Measurements from ENCODE around the gene METTL16.
A peak's percentile ranks its signal among the peaks of the same experiment; 100 is the strongest.

The METTL16 gene

DNA sequence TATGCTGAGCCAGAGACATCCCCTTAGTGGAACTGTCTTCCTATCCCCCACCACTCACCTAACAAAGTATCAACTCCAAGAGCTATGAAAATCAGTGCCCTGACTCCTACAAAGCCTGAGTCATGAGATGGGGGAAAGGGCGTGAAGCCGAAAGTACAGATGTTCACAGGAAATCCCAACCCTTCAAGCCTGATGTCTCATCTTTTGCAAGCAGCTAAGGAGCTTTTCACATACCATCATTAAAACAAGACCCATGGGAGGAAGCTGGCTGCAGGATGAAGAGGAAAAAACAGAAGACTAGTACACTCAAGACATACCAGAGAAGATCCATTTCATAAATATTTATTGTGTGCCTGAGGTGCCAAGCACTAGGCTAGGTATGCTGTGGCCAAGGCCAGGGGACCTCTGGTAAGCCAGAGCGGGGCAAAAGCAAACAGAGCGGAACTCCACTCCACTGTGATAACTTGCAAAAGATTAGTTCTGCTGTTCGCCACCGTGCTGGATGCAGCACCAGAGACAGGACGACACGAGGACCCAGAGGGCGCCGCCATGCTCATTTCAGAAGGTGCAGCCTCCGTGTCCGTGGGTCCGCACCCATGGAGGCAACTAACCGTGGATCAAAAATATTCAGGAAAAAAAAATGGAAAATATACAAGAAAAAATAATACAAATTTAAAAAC lies 106.3 kb downstream of the METTL16 start:
- Histone ChIP-seq H3K9ac (peak overlapping the region; percentile 16; the same call in 1 of the 2 replicates), H3K9me3 (no peaks in the 10 kb centered on the region), H3K4me3 (peak overlapping the region; percentile 1; the same call in 1 of the 2 replicates), H3K4me1 (peaks cover 55% of the 10 kb centered on the region), H3K27me3 (no peaks in the 10 kb centered on the region), H3K36me3 (peaks cover 14% of the 10 kb centered on the region; the same call in 1 of the 2 replicates), H3K4me2 (peak overlapping the region; percentile 92), H4K20me1 (peaks cover 2% of the 10 kb centered on the region; the same call in 1 of the 2 replicates), H3K27ac (peak overlapping the region; percentile 16)
- TF ChIP-seq Cebpa-rat (IDR thresholded peaks at IDR 0.05) = no peak

DNA sequence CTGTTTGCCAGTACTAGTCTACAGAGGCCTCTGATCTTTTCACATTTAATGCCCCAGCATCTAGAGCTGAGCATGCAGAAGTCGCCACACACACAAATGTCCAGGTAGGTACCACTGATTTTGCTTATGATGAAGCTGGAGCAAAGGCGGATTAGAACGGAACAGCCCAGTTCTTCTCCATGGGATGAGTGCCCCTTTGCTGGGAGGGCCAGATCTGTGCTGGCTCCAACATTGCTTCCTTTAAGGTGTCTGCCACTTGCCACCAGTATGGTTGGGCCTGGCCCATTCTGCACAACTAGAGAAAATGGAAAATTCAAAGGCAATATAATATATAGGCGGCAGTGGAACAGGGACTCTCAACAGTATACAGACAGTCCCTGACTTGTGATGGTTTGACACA lies 108.6 kb downstream of the METTL16 start:
- peak overlapping the region; percentile 92 for H3K4me2 ChIP-seq
- no peak for TF ChIP-seq Cebpa-rat (IDR thresholded peaks at IDR 0.05)
- H3K4me3 ChIP-seq = no peak overlapping the region

DNA sequence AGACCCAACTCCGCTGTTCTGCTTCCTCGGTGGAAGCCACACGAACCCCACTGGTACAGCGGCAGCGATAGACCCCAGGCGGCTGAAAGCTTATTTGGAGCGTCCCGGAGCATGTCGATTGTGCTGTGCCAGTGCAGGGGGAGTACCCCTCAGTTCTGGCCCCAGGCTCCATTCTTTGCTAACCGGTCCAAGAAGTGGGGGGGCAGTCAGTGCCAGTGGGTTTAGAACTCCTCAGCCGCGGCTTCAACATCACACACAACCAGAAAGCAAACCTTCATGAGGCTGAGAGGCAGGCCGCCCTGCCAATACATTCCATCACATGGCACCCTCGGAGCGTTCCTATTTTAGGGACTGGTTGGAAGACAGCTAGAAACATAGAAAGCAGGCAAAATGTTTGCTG lies 109.1 kb downstream of the METTL16 start:
- peak overlapping the region; percentile 84 for H3K4me3 ChIP-seq
- peak overlapping the region; percentile 76 for H3K9ac ChIP-seq
- H4K20me1 ChIP-seq = peaks cover 24% of the 10 kb centered on the region
- peak overlapping the region; percentile 92 for H3K4me2 ChIP-seq
- H3K27ac ChIP-seq = peak overlapping the region; percentile 97
- no peak for TF ChIP-seq Cebpa-rat (IDR thresholded peaks at IDR 0.05)
- H3K9me3 ChIP-seq = no peaks in the 10 kb centered on the region
- H3K36me3 ChIP-seq = peaks cover 10% of the 10 kb centered on the region; the same call in 1 of the 2 replicates
- H3K27me3 ChIP-seq = no peaks in the 10 kb centered on the region
- H3K4me1 ChIP-seq = peaks cover 70% of the 10 kb centered on the region

More for the DNA sequence above, 108.6 kb downstream of the METTL16 start:
- no peak overlapping the region for H3K27ac ChIP-seq
- H3K27me3 ChIP-seq = no peaks in the 10 kb centered on the region
- peaks cover 19% of the 10 kb centered on the region for H4K20me1 ChIP-seq
- H3K9me3 ChIP-seq = no peaks in the 10 kb centered on the region
- H3K9ac ChIP-seq = peak overlapping the region; percentile 76; the same call in 1 of the 2 replicates
- H3K4me1 ChIP-seq = peaks cover 66% of the 10 kb centered on the region
- peaks cover 11% of the 10 kb centered on the region; the same call in 1 of the 2 replicates for H3K36me3 ChIP-seq

DNA sequence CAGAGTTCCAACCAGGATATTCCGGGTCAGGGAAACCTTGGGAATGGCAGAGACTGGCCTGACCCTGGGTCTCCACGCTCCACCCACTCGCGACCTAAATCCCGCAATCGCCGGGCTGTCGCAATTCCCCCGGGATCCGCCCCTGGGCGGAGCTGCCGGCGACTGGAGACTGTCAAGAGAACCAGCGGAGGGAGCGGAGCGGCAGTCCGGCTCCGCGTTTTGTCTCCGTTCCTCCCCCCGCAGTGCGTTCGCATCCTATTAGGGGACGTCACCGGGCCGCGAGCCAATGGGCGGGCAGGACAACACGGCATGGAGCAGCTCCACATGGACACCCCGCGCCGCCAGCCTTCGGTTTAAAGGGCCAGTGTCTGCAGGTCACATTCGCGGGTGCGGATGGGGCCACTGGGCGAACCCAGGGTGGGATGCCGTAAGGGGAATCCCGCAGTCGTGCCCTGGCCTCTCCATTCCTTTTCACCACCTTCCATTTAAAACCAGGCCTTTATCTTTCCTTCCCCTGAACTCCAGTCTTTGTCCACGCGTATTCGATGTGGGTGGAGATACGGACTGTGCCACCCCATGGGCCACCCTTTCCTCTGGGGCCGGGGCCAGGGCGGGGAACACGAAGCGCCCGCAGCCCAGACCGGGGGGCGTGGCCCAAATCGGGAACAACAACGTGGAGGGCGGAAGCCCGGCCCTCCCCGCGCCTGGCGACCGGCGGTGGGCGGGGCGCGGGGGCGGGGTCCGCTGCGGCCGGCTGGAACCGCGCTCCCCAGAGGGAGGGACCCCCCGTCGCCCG lies 110.1 kb downstream of the METTL16 start:
- H3K9me3 ChIP-seq = no peaks in the 10 kb centered on the region
- H3K9ac ChIP-seq = peak overlapping the region; percentile 96
- H4K20me1 ChIP-seq = peaks cover 33% of the 10 kb centered on the region
- peak overlapping the region; percentile 92 for H3K4me2 ChIP-seq
- H3K36me3 ChIP-seq = 0 out of 2 replicates have a peak, but pooled peaks cover 3% of the 10 kb centered on the region
- peak overlapping the region; percentile 84 for H3K4me3 ChIP-seq
- H3K4me1 ChIP-seq = peaks cover 68% of the 10 kb centered on the region
- TF ChIP-seq Cebpa-rat (IDR thresholded peaks at IDR 0.05) = peak; percentile 97
- peak overlapping the region; percentile 97 for H3K27ac ChIP-seq
- H3K27me3 ChIP-seq = no peaks in the 10 kb centered on the region

- Histone ChIP-seq H3K4me2 (peak within 1 kb of the TSS; percentile 96), H3K4me3 (peak within 1 kb of the TSS; percentile 84), H3K4me1 (peaks cover 68% of the 10 kb centered on the region), H3K36me3 (no peaks in the 10 kb centered on the region), H3K27ac (peak within 1 kb of the TSS; percentile 97), H3K27me3 (no peaks in the 10 kb centered on the region), H3K9ac (peak within 1 kb of the TSS; percentile 96), H3K9me3 (no peaks in the 10 kb centered on the region), H4K20me1 (peaks cover 40% of the 10 kb centered on the region)
- TF ChIP-seq Cebpa-rat (IDR thresholded peaks at IDR 0.05) = no peak
These were observed 110.7 kb downstream of the METTL16 start, which contains the start of gene MNT for GRCh38 chr17:2400877-2401425. Gene MNT, minus strand, starts transcription at chr17:2401060. Its CDS starts 348 bp downstream, at chr17:2400712.

GRCh38 chr17:2400474-2400866 lies 111.2 kb downstream of the METTL16 start:
- Histone ChIP-seq H3K9ac (peak overlapping the region; percentile 96), H3K9me3 (no peaks in the 10 kb centered on the region), H4K20me1 (peaks cover 45% of the 10 kb centered on the region), H3K27ac (peak overlapping the region; percentile 97), H3K36me3 (no peaks in the 10 kb centered on the region), H3K4me1 (peaks cover 68% of the 10 kb centered on the region), H3K27me3 (no peaks in the 10 kb centered on the region), H3K4me2 (peak overlapping the region; percentile 96), H3K4me3 (peak overlapping the region; percentile 84)
- TF ChIP-seq Cebpa-rat (IDR thresholded peaks at IDR 0.05) = no peak

GRCh38 chr17:2399572-2400473 lies 111.9 kb downstream of the METTL16 start:
- Histone ChIP-seq H3K9ac (peak overlapping the region; percentile 96), H3K36me3 (no peaks in the 10 kb centered on the region), H3K27ac (peak overlapping the region; percentile 97), H3K9me3 (no peaks in the 10 kb centered on the region), H3K4me3 (peak overlapping the region; percentile 84), H3K4me1 (peaks cover 68% of the 10 kb centered on the region), H3K27me3 (no peaks in the 10 kb centered on the region), H4K20me1 (peaks cover 51% of the 10 kb centered on the region), H3K4me2 (peak overlapping the region; percentile 96)
- no peak; the same call in 1 of the 2 replicates for TF ChIP-seq Cebpa-rat (IDR thresholded peaks at IDR 0.05)

DNA sequence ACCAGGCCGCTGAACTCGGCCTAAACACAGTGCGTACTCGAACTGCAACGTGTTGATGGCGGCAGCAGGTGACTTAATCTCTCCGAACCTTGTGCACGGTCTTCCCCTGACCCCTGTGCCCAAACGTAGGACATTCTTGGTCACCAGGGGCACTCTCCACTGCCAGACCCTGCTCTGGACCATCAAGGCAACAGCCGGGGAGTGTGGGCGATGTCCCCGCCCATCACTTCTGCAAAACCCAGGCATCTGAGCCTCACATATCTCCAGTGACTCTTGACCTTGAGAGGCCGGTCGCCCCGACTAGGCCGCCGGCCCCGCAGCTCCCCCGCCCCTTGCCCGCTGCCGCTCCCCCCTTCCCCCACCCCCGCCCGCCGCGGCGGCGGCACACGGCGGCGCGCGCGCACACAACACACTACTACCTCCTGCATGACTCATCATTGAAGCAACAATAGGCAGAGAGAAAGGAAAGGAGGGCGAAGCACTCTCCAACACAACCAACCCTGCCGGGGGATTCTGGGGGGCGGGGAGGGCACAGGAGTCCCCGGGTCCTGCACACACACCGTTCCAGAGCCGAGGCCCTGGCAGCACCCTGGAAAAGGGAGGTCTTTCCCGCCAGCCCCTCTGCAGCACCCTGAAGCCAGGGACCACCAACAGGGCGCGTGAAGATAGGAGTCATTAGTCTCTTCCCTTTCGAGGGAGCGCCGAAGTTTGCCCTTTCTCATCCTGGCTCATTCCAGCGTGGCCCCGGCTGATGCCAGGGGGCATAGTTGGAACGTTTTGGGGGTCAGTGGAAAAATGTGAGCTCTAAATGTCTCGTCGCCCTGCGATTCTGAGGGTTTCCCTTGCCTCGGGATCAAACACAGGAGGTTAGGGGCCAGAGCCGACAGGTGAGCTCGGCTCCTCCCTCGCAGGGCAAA lies 112.8 kb downstream of the METTL16 start:
- Histone ChIP-seq H3K4me2 (peak overlapping the region; percentile 96), H3K4me3 (peak overlapping the region; percentile 84), H4K20me1 (peaks cover 60% of the 10 kb centered on the region), H3K9me3 (no peaks in the 10 kb centered on the region), H3K27me3 (no peaks in the 10 kb centered on the region), H3K27ac (peak overlapping the region; percentile 97), H3K9ac (peak overlapping the region; percentile 96), H3K4me1 (peaks cover 68% of the 10 kb centered on the region), H3K36me3 (no peaks in the 10 kb centered on the region)
- no peak for TF ChIP-seq Cebpa-rat (IDR thresholded peaks at IDR 0.05)

All from BLaER1 (cell line).